IPS DF 6.9 (cell line): ENCODE results near the gene TH.

Experiments
- DNase-seq: peaks from one replicate; pipeline ENCODE4 v3.0.0-alpha.2; 2013; ENCODE audit warnings: low read depth, low spot score
- H3K27ac ChIP-seq: one replicate; pipeline ENCODE4 v1.5.1; 2013; ENCODE audit warnings: low read length, control low read depth
- H3K27me3 ChIP-seq: 2 replicates; pipeline ENCODE4 v1.6.1; 2013; ENCODE audit warnings: mild to moderate bottlenecking, low read length; ENCODE audit not compliant: control insufficient read depth, insufficient read depth
- H3K36me3 ChIP-seq: 2 replicates; pipeline ENCODE4 v1.6.1; 2013; ENCODE audit warnings: low read length; ENCODE audit not compliant: control insufficient read depth, insufficient read depth
- H3K4me1 ChIP-seq: 2 replicates; pipeline ENCODE4 v1.6.1; 2013; ENCODE audit warnings: low read length; ENCODE audit not compliant: control insufficient read depth, insufficient read depth
- H3K4me3 ChIP-seq: 2 replicates; pipeline ENCODE4 v1.5.1; 2013; ENCODE audit warnings: mild to moderate bottlenecking, low read length
- H3K9me3 ChIP-seq: 2 replicates; pipeline ENCODE4 v1.6.1; 2013; ENCODE audit warnings: low read length, inconsistent platforms; ENCODE audit not compliant: control insufficient read depth, insufficient read depth
- WGBS: extraction: QIAGEN DNeasy Blood & Tissue Kit; methylation state at CpG from one replicate; pipeline ENCODE4 v1.1.7; 2013; ENCODE audit warnings: mixed read lengths, missing lambda C conversion rate; ENCODE audit not compliant: insufficient read length, insufficient coverage; 5-methylcytosine and 5-hydroxymethylcytosine counted together

Gene TH

GRCh38 chr11:2200957-2201519 is 29.4 kb upstream of the TH start:
- H3K27ac ChIP-seq, result no peak overlapping the region
- H3K9me3 ChIP-seq, result no peaks in the 10 kb centered on the region
- H3K4me1 ChIP-seq, result 0 out of 2 replicates have a peak, but pooled peaks cover 2% of the 10 kb centered on the region
- no peak for DNase-seq
- no CpG with 5 or more reads among the region's 1 CpG for WGBS
- no peaks in the 10 kb centered on the region; the same call in 1 of the 2 replicates for H3K36me3 ChIP-seq
- no peaks in the 10 kb centered on the region for H3K27me3 ChIP-seq
- H3K4me3 ChIP-seq, result no peak overlapping the region

DNA sequence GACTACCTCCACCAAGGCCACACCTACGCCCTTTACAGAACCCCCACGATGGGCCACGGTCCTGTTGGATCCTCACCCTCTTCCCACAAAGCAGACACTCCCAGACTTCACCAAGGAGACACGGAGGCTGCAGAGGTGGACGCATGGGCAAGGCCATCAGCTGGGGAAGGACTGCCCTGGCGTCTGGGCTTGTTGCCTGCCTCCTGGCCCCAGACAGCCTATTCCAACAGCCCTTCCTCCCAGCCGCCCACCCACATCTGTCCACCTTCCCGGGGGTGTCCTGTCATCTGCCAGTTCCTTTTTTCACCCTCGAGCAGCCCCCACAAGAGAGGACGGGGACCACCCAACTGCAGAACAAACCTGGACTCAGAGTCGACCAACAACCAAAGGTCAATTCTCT is 28.9 kb upstream of the TH start:
- Histone ChIP-seq H3K27ac (no peak overlapping the region), H3K4me1 (0 out of 2 replicates have a peak, but pooled peaks cover 2% of the 10 kb centered on the region), H3K36me3 (no peaks in the 10 kb centered on the region; the same call in 1 of the 2 replicates), H3K4me3 (no peak overlapping the region), H3K27me3 (no peaks in the 10 kb centered on the region), H3K9me3 (no peaks in the 10 kb centered on the region)
- WGBS, result no CpG with 5 or more reads among the region's 11 CpGs
- DNase-seq, result no peak

DNA sequence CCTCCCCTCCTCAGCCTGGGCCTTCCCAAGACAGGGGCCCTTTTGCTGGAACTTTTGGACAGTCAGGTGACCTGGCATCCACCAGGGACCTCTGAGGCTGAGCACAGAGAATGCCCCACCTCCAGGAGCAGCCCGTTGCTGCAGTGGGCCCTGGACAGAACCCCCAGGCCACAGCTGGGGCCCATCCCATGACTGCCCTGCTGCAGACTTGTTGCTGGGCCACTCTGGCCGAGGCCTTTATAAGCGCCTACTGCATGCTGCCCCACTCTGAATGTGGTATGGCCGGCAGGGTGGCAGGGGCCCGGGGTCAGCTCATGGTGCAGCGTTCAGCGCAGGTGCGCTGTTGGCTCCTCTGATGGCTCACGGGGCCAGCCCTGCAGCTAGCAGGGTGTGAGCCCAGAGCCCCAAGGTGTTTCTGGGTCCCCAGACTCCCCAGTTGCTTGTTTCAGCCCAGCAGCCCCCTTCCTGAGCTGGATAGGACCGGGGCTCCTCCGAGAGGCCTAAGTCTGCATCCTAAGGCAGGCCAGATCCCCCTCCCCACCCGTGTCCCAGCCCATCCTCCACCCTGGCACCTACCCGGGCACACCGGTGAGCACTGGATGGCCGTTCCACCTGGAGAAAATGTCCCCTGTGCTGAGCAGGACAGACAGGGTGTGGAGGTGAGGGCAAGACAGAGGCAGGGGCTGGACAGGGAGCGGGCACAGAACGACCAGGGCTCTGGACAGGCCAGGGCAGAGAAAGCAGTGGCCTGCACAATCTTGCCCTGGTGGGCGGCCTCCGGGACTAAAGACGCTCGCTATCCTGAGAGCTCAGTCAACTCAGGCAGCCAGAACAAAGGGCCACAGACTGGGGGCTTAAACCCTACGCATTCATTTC is 28.1 kb upstream of the TH start:
- no peaks in the 10 kb centered on the region for H3K27me3 ChIP-seq
- DNase-seq, result no peak
- H3K36me3 ChIP-seq, result no peaks in the 10 kb centered on the region; the same call in 1 of the 2 replicates
- WGBS, result no CpG with 5 or more reads among the region's 22 CpGs
- H3K27ac ChIP-seq, result no peak overlapping the region
- 0 out of 2 replicates have a peak, but pooled peaks cover 2% of the 10 kb centered on the region for H3K4me1 ChIP-seq
- H3K4me3 ChIP-seq, result no peak overlapping the region
- H3K9me3 ChIP-seq, result no peaks in the 10 kb centered on the region

- Histone ChIP-seq H3K9me3 (no peaks in the 10 kb centered on the region), H3K4me3 (no peak overlapping the region), H3K27ac (no peak overlapping the region), H3K36me3 (no peaks in the 10 kb centered on the region; the same call in 1 of the 2 replicates), H3K4me1 (0 out of 2 replicates have a peak, but pooled peaks cover 2% of the 10 kb centered on the region), H3K27me3 (no peaks in the 10 kb centered on the region)
- WGBS, result no CpG with 5 or more reads among the region's 21 CpGs
- DNase-seq, result no peak
Measured at GRCh38 chr11:2198621-2199365, 27.2 kb upstream of the TH start.

GRCh38 chr11:2197771-2198520 is 26.3 kb upstream of the TH start:
- Histone ChIP-seq H3K4me3 (no peak overlapping the region), H3K27me3 (no peaks in the 10 kb centered on the region), H3K27ac (no peak overlapping the region), H3K9me3 (no peaks in the 10 kb centered on the region), H3K36me3 (no peaks in the 10 kb centered on the region; the same call in 1 of the 2 replicates), H3K4me1 (0 out of 2 replicates have a peak, but pooled peaks cover 2% of the 10 kb centered on the region)
- DNase-seq, result no peak
- no CpG with 5 or more reads among the region's 28 CpGs for WGBS

DNA sequence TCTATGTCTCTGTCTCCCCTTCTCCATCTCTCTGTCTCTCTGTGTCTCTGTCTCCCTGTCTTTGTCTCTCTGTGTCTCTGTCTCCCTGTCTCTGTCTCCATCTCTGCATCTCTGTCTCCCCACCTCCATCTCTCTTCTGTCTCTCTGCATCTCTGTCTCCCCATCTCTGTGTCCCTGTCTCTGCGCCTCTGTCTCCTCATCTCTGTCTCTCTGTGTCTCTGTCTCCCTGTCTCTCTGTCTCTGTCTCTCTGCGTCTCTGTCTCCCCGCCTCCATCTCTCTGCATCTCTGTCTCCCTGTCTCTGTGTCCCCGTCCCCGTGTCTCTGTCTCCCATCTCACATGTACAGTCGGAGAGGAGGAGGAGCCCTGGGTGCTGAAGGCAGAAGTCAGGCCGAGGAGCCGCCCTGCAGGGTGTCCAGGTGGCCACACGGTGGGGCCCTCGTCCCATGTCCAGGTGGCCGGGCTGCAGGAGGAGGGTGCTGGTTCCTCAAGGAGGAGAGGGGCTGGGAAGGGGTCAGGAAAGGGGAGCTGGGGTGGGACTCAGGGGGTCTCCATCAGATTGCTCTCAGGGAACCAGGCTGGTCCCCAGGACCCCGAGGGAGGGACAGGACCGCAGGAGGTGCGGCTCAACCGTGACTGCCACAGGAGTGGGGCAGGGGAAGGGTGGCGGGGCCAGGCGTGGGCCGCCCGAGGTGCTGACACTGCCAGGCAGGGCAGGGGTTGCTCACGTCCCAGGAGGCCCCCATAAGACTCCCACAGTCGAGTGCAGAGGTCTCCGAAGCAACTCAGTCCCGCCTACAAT is 25.6 kb upstream of the TH start:
- DNase-seq, result peak; percentile 50
- no peaks in the 10 kb centered on the region for H3K4me1 ChIP-seq
- no peaks in the 10 kb centered on the region for H3K9me3 ChIP-seq
- WGBS, result no CpG with 5 or more reads among the region's 23 CpGs
- H3K4me3 ChIP-seq, result no peak overlapping the region
- no peaks in the 10 kb centered on the region for H3K27me3 ChIP-seq
- no peak overlapping the region for H3K27ac ChIP-seq
- H3K36me3 ChIP-seq, result no peaks in the 10 kb centered on the region; the same call in 1 of the 2 replicates

DNA sequence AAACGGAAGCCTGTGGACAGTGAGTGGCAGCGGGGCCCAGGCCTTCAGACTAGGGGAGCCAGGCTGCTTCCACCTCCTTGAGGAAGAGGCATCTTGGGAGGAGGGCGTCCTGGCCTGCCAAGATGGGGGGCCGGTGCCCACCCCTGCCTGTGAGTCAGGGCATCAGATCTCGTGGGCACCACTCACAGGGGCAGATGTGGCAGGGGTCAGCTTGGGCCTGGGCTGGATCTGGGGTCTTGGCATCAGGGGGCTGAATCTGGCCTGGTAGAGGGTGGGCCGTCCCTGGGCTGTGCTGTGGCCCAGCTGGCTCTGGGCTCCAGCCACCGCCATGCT is 24.1 kb upstream of the TH start:
- Histone ChIP-seq H3K27me3 (no peaks in the 10 kb centered on the region), H3K36me3 (no peaks in the 10 kb centered on the region; the same call in 1 of the 2 replicates), H3K4me1 (no peaks in the 10 kb centered on the region), H3K9me3 (no peaks in the 10 kb centered on the region), H3K27ac (no peak overlapping the region), H3K4me3 (no peak overlapping the region)
- WGBS, result no CpG with 5 or more reads among the region's 7 CpGs
- DNase-seq, result no peak

DNA sequence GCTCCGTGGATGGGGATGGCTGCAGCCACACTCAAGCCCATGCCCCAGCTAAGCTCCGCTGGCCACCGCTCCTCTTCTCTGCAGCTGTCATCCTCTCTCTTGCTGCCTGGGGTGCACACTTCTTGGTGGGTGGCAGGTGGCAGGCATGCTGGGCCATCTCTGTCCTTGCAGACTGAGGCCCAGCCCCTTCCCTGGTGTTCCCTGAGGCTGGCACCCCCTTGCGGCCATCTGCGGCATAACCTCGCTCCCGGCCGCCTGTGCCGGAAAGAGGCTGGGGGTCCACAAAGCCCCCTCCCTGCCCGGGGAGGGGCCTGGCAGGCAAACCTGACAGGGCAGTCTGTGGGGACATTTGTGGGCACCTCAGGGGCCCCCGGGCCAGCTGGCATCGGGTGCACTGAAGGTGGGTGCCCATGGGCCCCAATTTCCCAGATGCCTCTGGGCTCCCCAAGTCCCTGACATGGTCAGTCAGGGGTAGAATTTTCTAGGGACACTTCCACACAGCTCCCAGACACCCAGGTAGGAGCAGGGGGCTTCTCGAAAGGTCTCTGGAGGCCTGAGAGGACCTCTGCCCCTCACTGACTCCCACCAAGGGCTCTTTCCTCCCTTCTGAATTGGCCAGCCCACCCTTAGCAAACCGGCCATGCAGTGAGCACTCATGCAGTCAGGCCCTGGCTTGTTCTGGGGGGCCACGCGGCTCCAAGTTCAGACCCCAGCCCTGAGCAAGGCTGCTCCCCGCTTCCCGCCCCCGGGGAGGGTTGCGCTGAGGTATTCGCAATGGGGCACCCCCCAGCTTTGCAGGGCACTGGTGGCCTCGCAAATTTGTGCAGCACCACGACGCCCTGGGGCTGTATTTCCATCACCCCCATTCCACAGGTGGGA is 23.5 kb upstream of the TH start:
- no peaks in the 10 kb centered on the region for H3K27me3 ChIP-seq
- no peak for DNase-seq
- H3K36me3 ChIP-seq, result no peaks in the 10 kb centered on the region; the same call in 1 of the 2 replicates
- no peaks in the 10 kb centered on the region for H3K4me1 ChIP-seq
- no peak overlapping the region for H3K4me3 ChIP-seq
- no peaks in the 10 kb centered on the region for H3K9me3 ChIP-seq
- no CpG with 5 or more reads among the region's 24 CpGs for WGBS
- H3K27ac ChIP-seq, result no peak overlapping the region
